GM21717 (cell line): Measurements from ENCODE around the gene CGB8.
"Not testable (repeated sequence)": the region's sequence is repeated elsewhere in the genome, so short reads cannot be mapped to it uniquely, and the experiment has no call there.

Experiments
- ATAC-seq: cut with Tn5 transposase; IDR thresholded peaks from one replicate; pipeline ENCODE4 v1.9.1; 2021; ENCODE audit warnings: mild to moderate bottlenecking, moderate library complexity; ENCODE audit not compliant: unreplicated experiment

CGB8 gene

DNA sequence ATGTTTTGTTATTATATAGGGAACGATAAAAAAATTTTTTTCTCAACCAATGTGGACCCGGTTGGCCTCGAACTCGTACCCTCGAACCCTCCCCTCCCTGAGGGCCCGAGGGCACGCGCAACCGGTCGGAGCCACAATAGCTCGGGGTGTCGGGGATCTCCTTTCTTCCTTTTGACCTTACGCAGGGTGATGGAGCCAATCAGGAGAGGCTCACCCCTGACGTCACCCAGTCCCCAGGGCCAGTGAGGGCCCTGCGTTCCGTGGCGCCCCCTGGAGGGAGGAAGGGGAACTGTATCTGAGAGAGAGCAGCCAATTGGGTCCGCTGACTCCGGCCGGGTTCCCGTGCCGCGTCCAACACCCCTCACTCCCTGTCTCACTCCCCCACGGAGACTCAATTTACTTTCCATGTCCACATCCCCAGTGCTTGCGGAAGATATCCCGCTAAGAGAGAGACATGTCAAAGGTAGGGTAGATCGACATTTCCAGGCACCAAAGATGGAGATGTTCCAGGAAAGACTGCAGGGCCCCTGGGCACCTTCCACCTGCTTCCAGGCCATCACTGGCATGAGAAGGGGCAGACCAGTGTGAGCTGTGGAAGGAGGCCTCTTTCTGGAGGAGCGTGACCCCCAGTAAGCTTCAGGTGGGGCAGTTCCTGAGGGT is 17.1 kb downstream of the CGB8 start, which contains the start of gene CGB2:
CGB2 (plus strand) TSS at position 249 of the 660 bp plus-strand sequence; CDS start at position 455, 206 bp downstream.
- not testable (repeated sequence) for ATAC-seq

DNA sequence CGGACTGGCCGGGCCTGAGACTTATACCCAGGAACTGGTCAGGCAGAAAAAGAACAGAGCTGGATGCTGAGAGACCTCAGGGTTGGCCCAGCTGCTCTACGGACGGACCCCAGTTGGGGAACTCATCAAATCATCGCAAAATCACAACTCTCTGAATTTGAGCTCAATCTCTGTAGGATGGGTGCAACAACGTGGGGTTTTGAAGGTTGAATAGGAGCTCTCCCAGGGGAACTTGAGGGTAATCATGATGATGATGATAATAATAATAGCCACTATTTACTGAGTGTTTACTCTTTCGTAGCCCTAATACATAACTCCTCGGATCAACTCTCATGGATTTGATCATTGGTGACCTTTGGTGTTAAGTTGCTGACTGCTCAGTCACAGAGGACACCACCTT is 18.6 kb downstream of the CGB8 start:
- ATAC-seq = not testable (repeated sequence)

DNA sequence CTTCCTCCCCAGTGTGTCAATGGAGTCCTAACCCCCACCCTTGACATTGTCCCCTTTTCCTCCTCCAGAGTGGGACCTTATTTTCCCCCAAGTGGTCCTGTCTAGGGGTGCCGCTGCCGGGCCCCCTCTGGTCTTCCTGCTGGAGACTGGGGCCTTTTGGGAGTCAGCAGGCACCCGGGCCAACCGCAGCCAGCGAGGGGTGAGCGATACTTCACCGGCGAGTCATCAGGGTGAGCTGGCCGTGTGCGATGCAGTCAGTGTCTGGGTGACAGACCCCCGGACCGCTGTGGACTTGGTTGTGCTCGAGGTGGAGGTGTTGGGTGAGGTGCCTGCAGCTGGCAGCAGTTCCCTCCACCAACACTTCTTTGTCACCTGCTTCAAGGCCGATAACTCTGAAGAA is 19.2 kb downstream of the CGB8 start:
- not testable (repeated sequence) for ATAC-seq

- ATAC-seq = not testable (repeated sequence)
Observed at GRCh38 chr19:49028686-49029085, 20.2 kb downstream of the CGB8 start.

DNA sequence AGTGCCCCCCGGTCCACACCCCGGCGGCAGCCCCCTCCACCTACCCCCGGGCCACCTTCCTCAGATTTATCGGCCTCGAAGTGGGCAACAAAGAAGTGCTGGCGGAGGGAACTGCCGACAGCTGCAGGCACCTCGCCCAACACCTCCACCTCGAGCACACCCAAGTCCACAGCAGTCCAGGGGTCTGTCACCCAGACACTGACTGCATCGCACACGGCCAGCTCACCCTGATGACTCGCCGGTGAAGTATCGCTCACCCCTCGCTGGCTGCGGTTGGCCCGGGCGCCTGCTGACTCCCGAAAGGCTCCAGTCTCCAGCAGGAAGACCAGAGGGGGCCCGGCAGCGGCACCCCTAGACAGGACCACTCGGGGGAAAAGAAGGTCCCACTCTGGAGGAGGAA is 23.3 kb downstream of the CGB8 start:
- not testable (repeated sequence) for ATAC-seq

GRCh38 chr19:49025088-49025487 is 23.8 kb downstream of the CGB8 start:
- ATAC-seq = not testable (repeated sequence)

DNA sequence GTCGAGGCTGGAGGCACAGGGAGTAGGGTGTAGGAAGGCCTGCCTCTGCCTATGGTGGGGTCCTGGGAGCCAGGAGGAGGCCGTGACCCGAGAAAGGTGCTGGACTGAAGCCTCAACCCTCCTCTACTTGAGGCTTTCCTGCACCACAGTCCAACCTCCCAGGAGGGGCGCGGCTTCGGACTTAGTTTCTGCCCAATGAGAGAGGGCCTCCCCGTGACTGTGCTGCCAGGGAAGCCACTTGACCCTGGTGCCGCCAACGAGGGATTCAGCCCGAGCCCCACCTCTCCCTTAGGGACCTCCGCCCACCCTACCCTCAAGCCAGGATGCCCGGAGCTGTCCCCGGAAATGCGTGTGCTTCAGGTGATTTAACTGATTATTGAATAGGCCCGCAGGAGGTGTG is 24.7 kb downstream of the CGB8 start, which contains the start of gene CGB3:
CGB3 (minus strand) TSS at position 101 of the 400 bp plus-strand sequence. CDS start 362 bp downstream, outside the sequence.
- ATAC-seq = not testable (repeated sequence)

GRCh38 chr19:49022116-49022515 is 26.8 kb downstream of the CGB8 start:
- ATAC-seq = no peak

GRCh38 chr19:49020931-49021895 is 27.7 kb downstream of the CGB8 start:
- ATAC-seq = no peak

DNA sequence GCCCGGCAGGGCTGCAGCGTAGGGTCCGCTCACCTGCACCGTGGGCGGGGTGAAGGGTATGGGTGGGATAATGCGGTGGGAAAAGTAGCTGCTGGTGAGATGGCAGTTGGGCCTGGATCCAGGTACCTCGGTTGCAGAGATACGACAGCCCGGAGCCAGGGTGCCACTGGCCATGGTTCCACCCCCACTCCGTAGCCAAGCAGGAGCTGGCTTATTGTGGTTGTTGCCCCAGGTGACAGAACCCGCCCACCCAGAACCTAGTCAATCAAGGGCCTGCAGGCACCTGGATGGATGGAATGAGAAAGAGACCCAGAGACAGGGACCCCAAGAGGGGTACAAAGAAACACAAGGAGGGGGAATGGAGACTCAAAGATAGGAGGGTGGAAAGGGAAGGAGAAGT is 28.6 kb downstream of the CGB8 start:
- no peak for ATAC-seq

DNA sequence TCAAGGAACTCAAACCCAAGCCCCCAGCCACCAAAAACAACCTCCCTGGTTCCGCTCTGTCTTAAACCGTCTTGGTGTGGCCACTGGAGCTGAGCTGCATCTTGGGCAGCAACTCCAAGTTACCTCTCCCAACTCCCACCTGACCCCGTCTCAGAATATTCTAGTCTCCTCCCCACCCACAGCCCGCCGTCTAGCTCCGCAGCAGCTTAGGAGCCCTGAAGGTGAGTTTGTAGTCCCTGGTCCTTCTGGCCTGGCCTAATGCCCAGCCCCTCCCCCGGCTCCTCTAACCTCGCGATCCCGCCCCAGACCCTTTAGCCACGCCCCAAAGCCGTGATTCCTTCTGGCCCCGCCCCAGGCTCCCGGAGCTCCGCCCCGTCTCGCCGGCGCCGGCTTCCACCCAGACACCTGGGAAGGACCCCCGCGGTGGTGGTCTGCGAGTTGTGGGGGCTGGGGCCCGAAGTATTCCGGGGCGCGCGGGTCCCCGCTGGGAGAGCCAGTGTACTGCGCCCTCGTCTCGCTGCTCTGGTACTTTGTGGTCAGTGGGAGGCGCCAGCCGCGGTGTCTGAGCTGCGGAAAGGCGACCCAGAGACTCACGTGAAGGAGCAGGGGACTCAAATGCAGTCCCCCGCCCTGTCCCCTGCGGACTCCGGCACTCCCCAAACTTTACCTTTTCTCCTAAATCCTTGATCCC is 29.5 kb downstream of the CGB8 start:
- no peak for ATAC-seq

- not testable (repeated sequence) for ATAC-seq
Observed at GRCh38 chr19:49018388-49019241, 30.3 kb downstream of the CGB8 start.

DNA sequence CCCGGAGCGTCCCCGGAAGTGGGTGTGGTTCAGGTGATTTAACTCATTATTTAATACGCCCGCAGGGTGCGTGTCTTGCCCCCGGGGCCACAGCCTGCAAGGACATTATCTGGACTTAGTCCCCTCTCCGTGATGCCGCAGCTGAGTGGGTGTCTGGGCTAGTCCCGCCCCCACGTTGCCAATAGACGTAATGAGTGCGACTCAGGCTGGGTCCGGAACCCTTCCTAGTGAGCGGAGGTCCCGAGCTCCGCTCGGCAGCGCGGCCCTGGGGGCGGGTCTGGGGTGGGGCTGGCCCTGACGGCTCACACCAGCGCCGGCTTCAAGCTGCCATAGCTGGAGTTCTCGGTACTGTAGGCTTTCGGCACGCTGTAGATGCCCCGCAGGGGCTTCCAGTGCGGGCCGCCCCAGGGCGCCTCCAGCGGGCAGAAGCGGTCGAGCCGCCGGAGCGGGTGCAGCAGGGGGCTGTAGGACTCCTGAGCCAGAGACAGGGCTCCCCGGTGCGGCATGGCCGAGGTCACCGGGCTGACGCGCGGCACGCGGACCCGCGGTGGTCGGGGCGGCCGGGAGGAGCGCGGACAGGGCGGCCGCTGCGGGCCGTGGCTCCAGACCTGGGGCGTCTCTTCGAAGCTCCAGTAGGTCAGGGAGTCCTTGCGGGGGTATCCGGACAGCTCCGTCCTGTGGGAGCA is 31.1 kb downstream of the CGB8 start:
- ATAC-seq = no peak

- ATAC-seq = no peak
Observed at GRCh38 chr19:49017041-49017665, 31.8 kb downstream of the CGB8 start, which contains the start of gene LHB. LHB (minus strand) TSS chr19:49017091; CDS start chr19:49017081, 10 bp downstream.

DNA sequence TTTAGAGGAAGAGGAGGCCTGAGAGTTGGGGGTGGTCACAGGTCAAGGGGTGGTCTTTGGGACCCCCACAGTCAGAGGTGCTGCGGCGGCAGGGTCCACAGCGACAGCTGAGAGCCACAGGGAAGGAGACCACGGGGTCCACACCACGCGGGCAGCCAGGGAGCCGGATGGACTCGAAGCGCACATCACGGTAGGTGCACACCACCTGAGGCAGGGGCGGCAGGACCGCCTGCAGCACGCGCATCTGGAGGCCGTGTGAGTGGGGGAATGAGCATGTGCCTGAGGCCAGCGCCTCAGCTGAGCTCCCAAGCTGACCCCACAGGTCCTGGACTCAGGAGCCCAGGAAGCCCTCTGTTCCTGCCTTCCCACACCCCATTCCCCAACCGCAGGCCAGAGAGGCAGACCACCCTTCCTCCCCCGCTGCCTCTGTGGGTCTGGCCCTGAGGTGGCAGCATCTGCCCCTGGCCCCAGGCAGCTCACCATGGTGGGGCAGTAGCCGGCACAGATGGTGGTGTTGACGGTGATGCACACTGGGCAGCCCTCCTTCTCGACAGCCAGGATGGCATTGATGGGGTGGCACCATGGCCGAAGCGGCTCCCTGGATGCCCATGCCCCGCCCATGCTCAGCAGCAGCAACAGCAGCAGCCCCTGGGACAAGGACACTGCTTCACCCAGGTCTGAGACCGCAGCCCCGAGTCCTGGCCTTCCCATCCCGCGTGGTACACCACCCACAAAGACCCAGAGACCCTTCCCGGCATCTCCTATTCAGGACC is 32.7 kb downstream of the CGB8 start:
- ATAC-seq = no peak

- ATAC-seq = no peak
Observed at GRCh38 chr19:49014870-49015255, 34.0 kb downstream of the CGB8 start.

GRCh38 chr19:49014123-49014869 is 34.6 kb downstream of the CGB8 start:
- no peak for ATAC-seq

- no peak for ATAC-seq
Observed at GRCh38 chr19:49011194-49011593, 37.7 kb downstream of the CGB8 start.
